Cardiac muscle cell (in vitro differentiated cells and primary cell): ENCODE measurements around the gene TSGA10. TPM values are rescaled to one million over a fixed set of nuclear protein-coding genes. Genes with fewer than 3 reads are reported as not detected.
"Not testable (repeated sequence)": the region's sequence is repeated elsewhere in the genome, so short reads cannot be mapped to it uniquely, and the experiment has no call there.

Experiments used
- DNase-seq, 2 donors: peaks; one replicate each; pipeline versions ENCODE4 v3.0.0 to v3.0.0-alpha.2; 2010 to 2017; ENCODE audit warnings: low read depth in 1 of 2, low spot score in 1 of 2
- H3K27ac ChIP-seq: fragments of 200-600 bp; sonication (generic); 2 replicates; pipeline ENCODE4 v1.5.1; 2016
- H3K27me3 ChIP-seq: fragments of 200-600 bp; sonication (generic); 2 replicates; pipeline ENCODE4 v1.6.0; 2016; ENCODE audit warnings: control low read depth
- H3K36me3 ChIP-seq: fragments of 200-600 bp; sonication (generic); 2 replicates; pipeline ENCODE4 v1.5.1; 2016; ENCODE audit warnings: control low read depth
- H3K4me1 ChIP-seq: fragments of 200-600 bp; sonication (generic); 2 replicates; pipeline ENCODE4 v1.8.1; 2017; ENCODE audit warnings: low read depth, mild to moderate bottlenecking, mixed run types
- H3K4me3 ChIP-seq: fragments of 200-600 bp; sonication (generic); 2 replicates; pipeline ENCODE4 v1.5.1; 2016; ENCODE audit warnings: mild to moderate bottlenecking
- H3K9me3 ChIP-seq: fragments of 200-600 bp; sonication (generic); 2 replicates; pipeline ENCODE4 v1.5.1; 2017; ENCODE audit warnings: low read depth, mild to moderate bottlenecking, control low read depth
- CTCF ChIP-seq: IDR thresholded peaks from 2 replicates; pipeline ENCODE4 v1.5.1; 2012; ENCODE audit warnings: low read depth, mild to moderate bottlenecking, low read length
- polyA plus RNA-seq: library from polyadenylated mRNA; unstranded; fragments of >200 nt; fragmentation: Nextera tagmentation; extraction: Ambion mirVana; gene quantifications from 2 replicates; pipeline ENCODE4 v1.2.1, GENCODE V29; 2016
- total RNA-seq: library from RNA; depleted of rRNA; stranded (reverse); fragments of >200 nt; gene quantifications from 2 replicates; pipeline ENCODE4 v1.2.3, GENCODE V29; 2016

The TSGA10 gene
- total and polyA plus RNA-seq, 2 experiments from 2014 or later, result 7.3 to 7.8 TPM

GRCh38 chr2:99000708-99001107, 154.0 kb downstream of the TSGA10 start:
- Histone ChIP-seq H3K9me3 (no peaks in the 10 kb centered on the region), H3K4me1 (no peaks in the 10 kb centered on the region), H3K36me3 (no peaks in the 10 kb centered on the region), H3K4me3 (no peak overlapping the region), H3K27me3 (no peaks in the 10 kb centered on the region), H3K27ac (no peak overlapping the region)
- no peak for DNase-seq
- TF ChIP-seq CTCF, result no peak

GRCh38 chr2:98988695-98989094, 166.0 kb downstream of the TSGA10 start:
- H3K4me1 ChIP-seq, H3K9me3 ChIP-seq, H3K27ac ChIP-seq, DNase-seq, H3K27me3 ChIP-seq, H3K4me3 ChIP-seq, H3K36me3 ChIP-seq: not testable (repeated sequence)

- no peak overlapping the region for H3K27ac ChIP-seq
- no peaks in the 10 kb centered on the region for H3K36me3 ChIP-seq
- H3K4me3 ChIP-seq, result no peak overlapping the region
- no peaks in the 10 kb centered on the region for H3K4me1 ChIP-seq
- TF ChIP-seq CTCF, result no peak
- no peak for DNase-seq
- no peaks in the 10 kb centered on the region for H3K9me3 ChIP-seq
- no peaks in the 10 kb centered on the region for H3K27me3 ChIP-seq
Measured at GRCh38 chr2:98985905-98986666, 168.7 kb downstream of the TSGA10 start.

- Histone ChIP-seq H3K4me3 (no peak overlapping the region), H3K27me3 (no peaks in the 10 kb centered on the region), H3K27ac (no peak overlapping the region), H3K36me3 (no peaks in the 10 kb centered on the region), H3K4me1 (no peaks in the 10 kb centered on the region), H3K9me3 (no peaks in the 10 kb centered on the region)
- no peak for DNase-seq
- no peak for TF ChIP-seq CTCF
Measured at GRCh38 chr2:98975611-98976010, 179.1 kb downstream of the TSGA10 start.

- Histone ChIP-seq H3K27me3 (no peaks in the 10 kb centered on the region), H3K4me1 (no peaks in the 10 kb centered on the region), H3K27ac (no peak overlapping the region), H3K36me3 (no peaks in the 10 kb centered on the region), H3K4me3 (no peak overlapping the region), H3K9me3 (no peaks in the 10 kb centered on the region)
- no peak for DNase-seq
- no peak for TF ChIP-seq CTCF
Measured at GRCh38 chr2:98972582-98973167, 182.1 kb downstream of the TSGA10 start.

- Histone ChIP-seq H3K36me3 (no peaks in the 10 kb centered on the region), H3K27me3 (peaks cover 9% of the 10 kb centered on the region), H3K9me3 (no peaks in the 10 kb centered on the region), H3K4me3 (no peak overlapping the region), H3K4me1 (no peaks in the 10 kb centered on the region), H3K27ac (no peak overlapping the region)
- DNase-seq, result no peak
- TF ChIP-seq CTCF, result no peak
Measured at GRCh38 chr2:98959810-98960507, 194.8 kb downstream of the TSGA10 start.
